Gastroesophageal sphincter (tissue), 4 donors: ENCODE data around the gene CYSTM1. TPM values are rescaled to one million over a fixed set of nuclear protein-coding genes. Genes with fewer than 3 reads are reported as not detected.

ENCODE experiments used
- ATAC-seq: fragments of 150-250 bp; one replicate; pipeline ENCODE4 v1.9.1; 2016; ENCODE audit warnings: mild to moderate bottlenecking, moderate library complexity
- H3K27ac ChIP-seq, 4 donors: fragments of 200-600 bp; sonication (generic) in 3 of 4; 1 replicate in 3 of 4; 2 replicates in 1 of 4; pipeline ENCODE4 v1.5.1; 2016 to 2019
- H3K27me3 ChIP-seq: fragments of 200-600 bp; sonication (generic); one replicate; pipeline ENCODE4 v1.5.1; 2019
- H3K36me3 ChIP-seq, 2 donors: fragments of 200-600 bp; sonication (generic); one replicate each; pipeline ENCODE4 v1.5.1; 2019; ENCODE audit warnings: control low read depth in 1 of 2
- H3K4me1 ChIP-seq, 3 donors: fragments of 200-600 bp; sonication (generic); 1 replicate in 2 of 3; 2 replicates in 1 of 3; pipeline ENCODE4 v1.5.1; 2016 to 2019; ENCODE audit warnings: control low read depth in 2 of 3
- H3K4me3 ChIP-seq, 2 donors: fragments of 200-600 bp; sonication (generic); one replicate each; pipeline ENCODE4 v1.5.1; 2019; ENCODE audit warnings: mild to moderate bottlenecking in 1 of 2, moderate library complexity in 1 of 2
- H3K9me3 ChIP-seq, 3 donors: fragments of 200-600 bp; sonication (generic); one replicate each; pipeline ENCODE4 v1.5.1; 2017 to 2019; ENCODE audit warnings: control low read depth in 2 of 3
- CTCF ChIP-seq, 4 experiments: fragments of 200-600 bp in 2 of 4; fragments of 450-650 bp in 2 of 4; sonication (generic) in 1 of 4; IDR thresholded peaks; one replicate each; pipeline ENCODE4 v1.5.1; 2017 to 2019; ENCODE audit warnings: antibody characterized with exemption in 4 of 4, mild to moderate bottlenecking in 2 of 4, moderate library complexity in 2 of 4
- EP300 ChIP-seq: sonication (generic); formaldehyde crosslinking; IDR thresholded peaks from one replicate; pipeline ENCODE4 v1.6.1; 2017; ENCODE audit warnings: antibody characterized with exemption, mild to moderate bottlenecking
- POLR2A ChIP-seq, 2 donors: fragments of 450-650 bp; IDR thresholded peaks; one replicate each; pipeline ENCODE4 v1.6.1; 2017; ENCODE audit warnings: antibody characterized with exemption in 2 of 2, mild to moderate bottlenecking in 2 of 2, moderate library complexity in 1 of 2
- POLR2AphosphoS5 ChIP-seq: sonication (generic); formaldehyde crosslinking; IDR thresholded peaks from one replicate; pipeline ENCODE4 v1.6.1; 2017; ENCODE audit warnings: antibody characterized with exemption
- WGBS, 2 donors: methylation state at CpG; one replicate each; pipeline ENCODE4 v1.1.5; 2018; ENCODE audit warnings: low coverage in 1 of 2; 5-methylcytosine and 5-hydroxymethylcytosine counted together
- total RNA-seq, 4 donors: library from RNA; depleted of rRNA; stranded (reverse); fragments of >200 nt; gene quantifications; one replicate each; pipeline ENCODE4 v1.1.0, GENCODE V29; 2016

The CYSTM1 gene
- total RNA-seq, 4 donors from 2014 or later, result 41.6 to 102 (median 62.3) TPM

DNA sequence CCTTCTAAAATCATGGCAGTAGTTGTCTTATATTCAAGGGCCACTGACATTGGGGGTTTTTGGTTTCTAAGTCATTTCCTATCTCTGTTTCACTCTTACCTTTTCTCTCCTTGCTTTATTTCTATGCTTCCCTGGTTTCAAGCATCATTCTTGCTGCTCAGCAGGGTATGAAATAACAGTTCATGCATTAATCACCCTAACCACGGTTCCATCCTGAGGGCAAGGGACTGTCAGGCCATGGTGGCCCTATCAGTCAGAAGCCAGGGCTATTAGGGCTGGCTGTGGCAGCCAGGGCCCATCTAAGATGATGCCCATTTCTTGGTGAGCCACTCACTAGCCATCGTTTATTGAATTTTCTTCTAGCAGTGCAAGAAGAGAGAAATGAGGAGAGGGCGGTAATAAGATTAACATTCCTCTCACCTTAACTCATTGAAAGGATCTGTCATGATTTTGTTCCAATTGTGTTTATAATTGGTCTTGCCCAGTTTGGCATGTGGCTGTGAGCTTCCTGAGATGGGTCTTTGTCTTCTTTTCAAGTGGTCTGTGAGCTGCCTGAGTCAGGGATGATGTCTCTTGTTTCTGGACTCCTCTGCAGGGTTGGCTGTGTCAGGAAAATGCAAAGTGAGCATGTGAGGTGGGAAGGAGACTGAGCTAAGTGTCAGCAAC, 45.2 kb downstream of the CYSTM1 start:
- Histone ChIP-seq H3K4me1 (peaks cover 6 to 65% (median 11%) of the 10 kb centered on the region in 3 donors), H3K27ac (peak overlapping the region in 2 of 4 donors; percentile 17 to 56), H3K4me3 (no peak overlapping the region), H3K36me3 (no peaks in the 10 kb centered on the region), H3K27me3 (no peaks in the 10 kb centered on the region), H3K9me3 (no peaks in the 10 kb centered on the region)
- WGBS, 2 donors, result 71 to 92% methylated on average over 1 to 2 of the region's 3 CpGs
- TF ChIP-seq POLR2AphosphoS5, result no peak
- no peak for TF ChIP-seq POLR2A (IDR thresholded peaks at IDR 0.05)
- no peak for TF ChIP-seq CTCF (IDR thresholded peaks at IDR 0.05)
- TF ChIP-seq EP300, result no peak
- no peak for ATAC-seq

DNA sequence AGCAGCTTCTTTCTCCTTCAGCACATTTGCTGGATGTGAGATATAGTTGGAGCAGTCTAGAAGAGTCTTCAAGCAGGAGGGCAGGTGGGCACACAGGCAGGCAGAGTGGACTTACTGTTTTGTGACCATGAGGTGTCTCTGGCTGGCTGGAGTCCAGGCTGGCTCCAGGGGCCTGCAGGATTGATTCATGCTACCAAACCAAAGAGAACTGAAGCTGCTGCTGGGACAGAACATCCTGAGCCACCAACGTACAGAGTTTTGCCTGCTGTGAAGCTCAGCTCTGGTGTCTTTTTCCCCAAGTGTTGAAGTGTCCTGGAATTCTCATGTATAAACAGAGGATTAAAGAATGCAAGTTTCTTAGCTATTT, 45.7 kb downstream of the CYSTM1 start:
- H3K9me3 ChIP-seq, result no peaks in the 10 kb centered on the region
- H3K4me3 ChIP-seq, result no peak overlapping the region
- peaks cover 6 to 70% (median 11%) of the 10 kb centered on the region in 3 donors for H3K4me1 ChIP-seq
- TF ChIP-seq CTCF (IDR thresholded peaks at IDR 0.05) (no peak), EP300 (no peak), POLR2AphosphoS5 (no peak), POLR2A (IDR thresholded peaks at IDR 0.05) (no peak)
- H3K36me3 ChIP-seq, result no peaks in the 10 kb centered on the region
- peak overlapping the region in 2 of 4 donors; percentile 17 to 56 for H3K27ac ChIP-seq
- no peak for ATAC-seq
- WGBS, 2 donors, result 60% methylated on average over 1 of the region's 1 CpG; no CpG with 5 or more reads in 1 of the 2 donors
- H3K27me3 ChIP-seq, result no peaks in the 10 kb centered on the region

DNA sequence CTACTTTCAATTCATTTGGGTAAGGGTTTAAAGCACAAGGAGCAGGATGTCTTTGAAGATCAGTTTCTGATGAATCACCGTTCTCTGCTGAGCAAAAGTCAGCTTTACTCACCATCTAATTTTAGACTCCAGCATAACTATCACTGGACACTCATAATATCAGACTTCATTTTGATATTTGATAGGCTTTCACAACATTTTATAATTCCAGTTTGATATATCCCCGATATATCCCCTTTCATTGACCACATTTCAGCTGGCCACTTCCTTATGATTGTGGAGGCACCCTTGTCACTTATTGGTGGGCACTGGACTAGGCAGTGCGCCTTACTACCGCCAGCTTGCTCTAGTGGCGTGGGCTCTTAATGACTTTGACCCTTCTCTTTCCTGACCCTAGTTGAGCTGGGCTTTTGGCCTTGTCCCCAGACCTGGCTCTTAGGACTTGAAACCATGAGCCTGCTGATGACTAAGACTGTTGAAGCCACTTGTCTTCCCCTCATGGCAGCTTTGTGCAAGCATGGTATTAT, 46.8 kb downstream of the CYSTM1 start:
- no peaks in the 10 kb centered on the region for H3K27me3 ChIP-seq
- H3K27ac ChIP-seq, result peak overlapping the region in 3 of 4 donors; percentile 39 to 56 (median 54)
- 65 to 75% methylated on average over 4 to 5 of the region's 5 CpGs for WGBS, 2 donors
- ATAC-seq, result peak; percentile 39
- H3K9me3 ChIP-seq, result no peaks in the 10 kb centered on the region
- TF ChIP-seq POLR2A (IDR thresholded peaks at IDR 0.05) (no peak), POLR2AphosphoS5 (peak; percentile 22), CTCF (IDR thresholded peaks at IDR 0.05) (no peak)
- H3K4me1 ChIP-seq, result peaks cover 6 to 68% (median 11%) of the 10 kb centered on the region in 3 donors
- H3K36me3 ChIP-seq, result no peaks in the 10 kb centered on the region
- H3K4me3 ChIP-seq, result no peak overlapping the region

- no peak for TF ChIP-seq POLR2AphosphoS5
- TF ChIP-seq CTCF (IDR thresholded peaks at IDR 0.05), result no peak
- no peak for TF ChIP-seq EP300
- no peak for TF ChIP-seq POLR2A (IDR thresholded peaks at IDR 0.05)
- Histone ChIP-seq H3K27me3 (no peaks in the 10 kb centered on the region), H3K4me1 (peaks cover 6 to 68% (median 11%) of the 10 kb centered on the region in 3 donors), H3K36me3 (no peaks in the 10 kb centered on the region), H3K4me3 (no peak overlapping the region), H3K27ac (peak overlapping the region in 2 of 4 donors; percentile 39 to 56), H3K9me3 (no peaks in the 10 kb centered on the region)
- no peak for ATAC-seq
- WGBS, 2 donors, result 100% methylated on average over 1 of the region's 1 CpG
Measured at GRCh38 chr5:140222416-140222815, 47.4 kb downstream of the CYSTM1 start.

GRCh38 chr5:140223567-140223966, 48.6 kb downstream of the CYSTM1 start:
- H3K27me3 ChIP-seq, result no peaks in the 10 kb centered on the region
- no peak overlapping the region for H3K4me3 ChIP-seq
- 75 to 93% methylated on average over 2 to 3 of the region's 3 CpGs for WGBS, 2 donors
- no peaks in the 10 kb centered on the region for H3K36me3 ChIP-seq
- no peaks in the 10 kb centered on the region for H3K9me3 ChIP-seq
- peaks cover 6 to 64% (median 11%) of the 10 kb centered on the region in 3 donors for H3K4me1 ChIP-seq
- no peak overlapping the region for H3K27ac ChIP-seq
- TF ChIP-seq POLR2A (IDR thresholded peaks at IDR 0.05) (no peak), POLR2AphosphoS5 (no peak), EP300 (no peak), CTCF (IDR thresholded peaks at IDR 0.05) (no peak)
- ATAC-seq, result no peak
